SH-SY5Y (cell line): ENCODE measurements around the gene ATP8A2.

ENCODE experiments used
- GATA2 ChIP-seq: IDR thresholded peaks from 2 replicates; pipeline ENCODE4 v1.6.1; 2011; ENCODE audit warnings: mild to moderate bottlenecking, low read depth, low read length
- GATA3 ChIP-seq: IDR thresholded peaks from 2 replicates; pipeline ENCODE4 v1.6.1; 2011; ENCODE audit warnings: low read depth, mild to moderate bottlenecking, low read length, moderate library complexity

GRCh38 chr13:25961294-25961693, 589.5 kb downstream of the ATP8A2 start:
- TF ChIP-seq GATA2, result no peak
- TF ChIP-seq GATA3, result no peak
